Spleen (tissue), 11 donors: ENCODE data around the gene GAS2. TPM values are rescaled to one million over a fixed set of nuclear protein-coding genes. Genes with fewer than 3 reads are reported as not detected.

Experiments
- DNase-seq: peaks from one replicate; pipeline ENCODE4 v3.0.0-alpha.2; 2020
- H3K27ac ChIP-seq, 8 donors: fragments of 200-600 bp; sonication (generic) in 7 of 8; 1 replicate in 4 of 8; 2 replicates in 4 of 8; pipeline versions ENCODE4 v1.5.0 to v1.8.0; 2016 to 2021; ENCODE audit warnings: inconsistent platforms in 4 of 8, mild to moderate bottlenecking in 4 of 8, moderate library complexity in 1 of 8
- H3K27me3 ChIP-seq, 7 donors: fragments of 200-600 bp; sonication (generic) in 6 of 7; replicated peaks in 1 of 7; 1 replicate in 4 of 7; 2 replicates in 3 of 7; pipeline versions ENCODE4 v1.5.0 to v1.8.0; 2016 to 2021; ENCODE audit warnings: inconsistent platforms in 3 of 7, mild to moderate bottlenecking in 1 of 7
- H3K36me3 ChIP-seq, 6 donors: fragments of 200-600 bp; sonication (generic) in 5 of 6; 1 replicate in 4 of 6; 2 replicates in 2 of 6; pipeline versions ENCODE4 v1.5.0 to v1.8.0; 2016 to 2021; ENCODE audit warnings: inconsistent platforms in 2 of 6
- H3K4me1 ChIP-seq, 6 donors: fragments of 200-600 bp; sonication (generic) in 5 of 6; 1 replicate in 3 of 6; 2 replicates in 3 of 6; pipeline versions ENCODE4 v1.5.0 to v1.8.0; 2016 to 2021; ENCODE audit warnings: inconsistent platforms in 3 of 6
- H3K4me3 ChIP-seq, 8 donors: fragments of 200-600 bp; sonication (generic) in 7 of 8; 1 replicate in 4 of 8; 2 replicates in 4 of 8; pipeline versions ENCODE4 v1.5.0 to v1.8.0; 2016 to 2021; ENCODE audit warnings: inconsistent platforms in 4 of 8, mild to moderate bottlenecking in 4 of 8, moderate library complexity in 2 of 8
- H3K9me3 ChIP-seq, 8 donors: fragments of 200-600 bp; sonication (generic) in 7 of 8; 1 replicate in 4 of 8; 2 replicates in 4 of 8; pipeline versions ENCODE4 v1.5.0 to v1.8.0; 2016 to 2021; ENCODE audit warnings: inconsistent platforms in 4 of 8
- CTCF ChIP-seq, 11 experiments: fragments of 200-600 bp in 7 of 11; fragments of 450-650 bp in 4 of 11; sonication (generic) in 4 of 11; IDR thresholded peaks in 8 of 11; conservative IDR thresholded peaks in 3 of 11; 1 replicate in 7 of 11; 2 replicates in 4 of 11; pipeline versions ENCODE4 v1.4.0 to v1.8.0; 2016 to 2021; ENCODE audit warnings: antibody characterized with exemption in 11 of 11, inconsistent platforms in 4 of 11, mild to moderate bottlenecking in 1 of 11
- POLR2A ChIP-seq, 3 donors: fragments of 450-650 bp; IDR thresholded peaks; one replicate each; pipeline ENCODE4 v1.5.1; 2017; ENCODE audit warnings: antibody characterized with exemption in 3 of 3, mild to moderate bottlenecking in 1 of 3
- POLR2AphosphoS5 ChIP-seq, 3 donors: sonication (generic); formaldehyde crosslinking; IDR thresholded peaks; one replicate each; pipeline ENCODE4 v1.5.1; 2017; ENCODE audit warnings: antibody characterized with exemption in 3 of 3
- WGBS, 5 donors: extraction: QIAGEN DNeasy Blood & Tissue Kit in 3 of 5; methylation state at CpG; one replicate each; pipeline versions ENCODE4 v1.1.5 to v1.1.7; 2013 to 2018; 5-methylcytosine and 5-hydroxymethylcytosine counted together
- intact Hi-C: fragments of 100-400 bp; cut with DNase I; formaldehyde crosslinking; loops from one replicate; pipeline ENCODE4 v1.15.0; 2023; ENCODE audit warnings: low total_unique reads
- polyA plus RNA-seq, 3 donors: library from polyadenylated mRNA; stranded (reverse); fragments of 200-250 nt; gene quantifications; one replicate each; pipeline ENCODE4 v1.2.1, GENCODE V29; 2013
- total RNA-seq, 7 donors: library from RNA; depleted of rRNA in 3 of 7; stranded (reverse); fragments of >200 nt in 3 of 7; fragmentation: NEBNext Ultra II Directional in 4 of 7; extraction: Animal tissue kit (Norgen Biotek cat#: 25700) in 4 of 7; gene quantifications; one replicate each; pipeline versions ENCODE4 v1.1.0 to v1.2.1, GENCODE V29; 2016 to 2021
- donor health status: healthy with polysubstance abuse.
- donor health status: DM: no; HTN: no; CAD: no; lungs with moderate emphysema.
- donor health status: DM: no; HTN: no; CAD: no.
- donor health status: Bipolar disorder and iron deficiency.
- donor health status: healthy.
- donor health status: DM: no; HTN: no; CAD: no.
- donor health status: DM: yes; HTN: yes; CAD: no.

The GAS2 gene
- total and polyA plus RNA-seq, 10 donors: 1.1 to 9.1 (median 2.2) TPM

DNA sequence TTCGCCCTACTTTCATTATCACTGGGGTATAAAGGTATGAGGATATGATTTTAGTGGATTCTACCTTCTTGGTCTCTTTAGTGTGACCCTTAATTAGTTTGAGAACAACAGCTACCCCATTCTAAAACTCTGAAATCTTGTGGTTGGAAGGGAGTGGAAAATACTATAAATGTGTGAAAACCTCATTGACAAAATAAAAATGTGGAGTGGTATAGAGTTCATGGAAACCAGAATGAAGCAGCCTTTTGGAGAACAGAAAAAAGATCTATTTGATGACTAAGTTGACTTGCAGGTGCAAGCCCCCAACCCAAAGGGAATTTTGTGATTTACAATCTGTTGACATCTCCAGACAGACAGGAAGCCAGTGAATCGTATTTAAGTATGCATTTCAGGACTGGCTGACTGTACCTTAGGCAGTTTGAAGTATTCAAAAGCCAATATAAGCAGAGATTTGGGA lies 75.8 kb downstream of the GAS2 start:
- TF ChIP-seq CTCF (IDR thresholded peaks at IDR 0.05 in 8 of 11, conservative IDR thresholded peaks at IDR 0.05 in 3 of 11) (no peak), POLR2AphosphoS5 (IDR thresholded peaks at IDR 0.05) (no peak), POLR2A (IDR thresholded peaks at IDR 0.05) (no peak)
- 44 to 61% (median 46%) methylated on average over 2 of the region's 2 CpGs for WGBS, 5 donors
- Histone ChIP-seq H3K27ac (no peak overlapping the region), H3K9me3 (no peaks in the 10 kb centered on the region), H3K27me3 (no peaks in the 10 kb centered on the region), H3K4me1 (no peaks in the 10 kb centered on the region), H3K4me3 (no peak overlapping the region), H3K36me3 (no peaks in the 10 kb centered on the region)
- intact Hi-C loops: no loop called here
- no peak for DNase-seq

DNA sequence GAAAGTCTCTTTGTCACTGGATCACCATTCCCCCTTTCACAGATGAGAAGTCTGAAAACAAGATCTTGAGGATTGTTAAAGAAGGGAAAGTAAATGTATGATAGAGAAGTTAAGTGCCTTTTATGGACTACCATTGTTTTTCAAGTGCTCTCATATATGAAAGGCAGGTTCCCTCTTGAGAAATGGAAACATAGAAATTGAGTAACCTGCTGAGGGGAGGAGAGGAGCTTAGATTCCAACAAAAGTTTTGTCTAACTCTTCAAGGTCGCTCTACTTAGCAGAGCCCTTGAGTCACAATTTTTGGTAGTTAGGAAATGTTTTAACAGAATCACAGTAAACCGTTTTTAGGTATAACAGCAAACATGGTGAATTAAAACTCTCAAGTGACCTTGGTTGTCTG lies 83.1 kb downstream of the GAS2 start:
- WGBS, 5 donors: 51 to 76% (median 68%) methylated on average over 2 of the region's 2 CpGs
- no peak for TF ChIP-seq CTCF (IDR thresholded peaks at IDR 0.05 in 8 of 11, conservative IDR thresholded peaks at IDR 0.05 in 3 of 11)
- TF ChIP-seq POLR2AphosphoS5 (IDR thresholded peaks at IDR 0.05): no peak
- TF ChIP-seq POLR2A (IDR thresholded peaks at IDR 0.05): no peak
- intact Hi-C loops: no loop called here
- no peaks in the 10 kb centered on the region for H3K36me3 ChIP-seq
- H3K27ac ChIP-seq: no peak overlapping the region
- DNase-seq: no peak
- H3K27me3 ChIP-seq: no peaks in the 10 kb centered on the region
- H3K9me3 ChIP-seq: no peaks in the 10 kb centered on the region
- H3K4me3 ChIP-seq: no peak overlapping the region
- H3K4me1 ChIP-seq: no peaks in the 10 kb centered on the region

- Histone ChIP-seq H3K4me1 (no peaks in the 10 kb centered on the region), H3K27ac (no peak overlapping the region), H3K4me3 (no peak overlapping the region), H3K9me3 (no peaks in the 10 kb centered on the region), H3K36me3 (no peaks in the 10 kb centered on the region), H3K27me3 (no peaks in the 10 kb centered on the region)
- TF ChIP-seq POLR2A (IDR thresholded peaks at IDR 0.05) (no peak), POLR2AphosphoS5 (IDR thresholded peaks at IDR 0.05) (no peak), CTCF (IDR thresholded peaks at IDR 0.05 in 8 of 11, conservative IDR thresholded peaks at IDR 0.05 in 3 of 11) (no peak)
- WGBS, 5 donors: 24 to 47% (median 40%) methylated on average over 3 of the region's 3 CpGs
- DNase-seq: no peak
- intact Hi-C loops: no loop called here
These were observed 86.5 kb downstream of the GAS2 start for GRCh38 chr11:22752908-22753310.

- intact Hi-C loops: no loop called here
- no peaks in the 10 kb centered on the region for H3K9me3 ChIP-seq
- TF ChIP-seq CTCF (IDR thresholded peaks at IDR 0.05 in 8 of 11, conservative IDR thresholded peaks at IDR 0.05 in 3 of 11) (no peak), POLR2AphosphoS5 (IDR thresholded peaks at IDR 0.05) (no peak), POLR2A (IDR thresholded peaks at IDR 0.05) (no peak)
- H3K27me3 ChIP-seq: no peaks in the 10 kb centered on the region
- no peaks in the 10 kb centered on the region for H3K36me3 ChIP-seq
- WGBS, 5 donors: 67 to 87% (median 77%) methylated on average over 1 of the region's 1 CpG
- no peak overlapping the region for H3K4me3 ChIP-seq
- H3K27ac ChIP-seq: no peak overlapping the region
- no peaks in the 10 kb centered on the region for H3K4me1 ChIP-seq
- no peak for DNase-seq
These were observed 87.0 kb downstream of the GAS2 start for GRCh38 chr11:22753416-22753815.
